Brain microvascular endothelial cell (primary cell): ENCODE results near the gene AK8.

Source experiments
- DNase-seq: peaks from one replicate; pipeline ENCODE4 v3.0.0-alpha.2; 2020
- H3K27ac ChIP-seq: fragments of 250-450 bp; sonication (Bioruptor Pico); 2 replicates; pipeline ENCODE4 v1.5.1; 2020; ENCODE audit warnings: mild to moderate bottlenecking, moderate library complexity
- H3K27me3 ChIP-seq: fragments of 250-450 bp; sonication (Bioruptor Pico); replicated peaks from 2 replicates; pipeline ENCODE4 v1.5.1; 2020; ENCODE audit warnings: mild to moderate bottlenecking
- H3K36me3 ChIP-seq: fragments of 250-450 bp; sonication (Bioruptor Pico); replicated peaks from 2 replicates; pipeline ENCODE4 v1.5.1; 2020; ENCODE audit warnings: mild to moderate bottlenecking
- H3K4me3 ChIP-seq: 2 replicates; pipeline ENCODE4 v1.5.1; 2011; ENCODE audit warnings: low read depth, mild to moderate bottlenecking, control low read depth, low read length, moderate library complexity
- in situ Hi-C: cut with HindIII; loops from 2 replicates; pipeline ENCODE4 v1.10.0; 2017; ENCODE audit warnings: low sequenced_read_pairs, low pct_ligation_motif_present
- TF ChIP-seq, protein P1 (sequence below): IDR thresholded peaks from 2 replicates; pipeline ENCODE4 v1.5.1; 2011; ENCODE audit warnings: low read depth, mild to moderate bottlenecking, moderate library complexity, low read length, control low read depth, inconsistent platforms; ENCODE audit errors: missing control alignments

AK8 gene

GRCh38 chr9:132894862-132895835 lies 17.1 kb upstream of the AK8 start:
- H3K27me3 ChIP-seq = no peaks in the 10 kb centered on the region
- TF ChIP-seq, protein P1, sequence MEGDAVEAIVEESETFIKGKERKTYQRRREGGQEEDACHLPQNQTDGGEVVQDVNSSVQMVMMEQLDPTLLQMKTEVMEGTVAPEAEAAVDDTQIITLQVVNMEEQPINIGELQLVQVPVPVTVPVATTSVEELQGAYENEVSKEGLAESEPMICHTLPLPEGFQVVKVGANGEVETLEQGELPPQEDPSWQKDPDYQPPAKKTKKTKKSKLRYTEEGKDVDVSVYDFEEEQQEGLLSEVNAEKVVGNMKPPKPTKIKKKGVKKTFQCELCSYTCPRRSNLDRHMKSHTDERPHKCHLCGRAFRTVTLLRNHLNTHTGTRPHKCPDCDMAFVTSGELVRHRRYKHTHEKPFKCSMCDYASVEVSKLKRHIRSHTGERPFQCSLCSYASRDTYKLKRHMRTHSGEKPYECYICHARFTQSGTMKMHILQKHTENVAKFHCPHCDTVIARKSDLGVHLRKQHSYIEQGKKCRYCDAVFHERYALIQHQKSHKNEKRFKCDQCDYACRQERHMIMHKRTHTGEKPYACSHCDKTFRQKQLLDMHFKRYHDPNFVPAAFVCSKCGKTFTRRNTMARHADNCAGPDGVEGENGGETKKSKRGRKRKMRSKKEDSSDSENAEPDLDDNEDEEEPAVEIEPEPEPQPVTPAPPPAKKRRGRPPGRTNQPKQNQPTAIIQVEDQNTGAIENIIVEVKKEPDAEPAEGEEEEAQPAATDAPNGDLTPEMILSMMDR = no peak
- no peak overlapping the region for H3K4me3 ChIP-seq
- DNase-seq = no peak
- in situ Hi-C loops = no loop called here
- peaks cover 36% of the 10 kb centered on the region for H3K36me3 ChIP-seq
- H3K27ac ChIP-seq = no peak overlapping the region

GRCh38 chr9:132894346-132894745 lies 16.3 kb upstream of the AK8 start:
- Histone ChIP-seq H3K27me3 (no peaks in the 10 kb centered on the region), H3K27ac (no peak overlapping the region), H3K36me3 (peaks cover 28% of the 10 kb centered on the region), H3K4me3 (no peak overlapping the region)
- no peak for DNase-seq
- TF ChIP-seq, protein P1 = no peak
- in situ Hi-C loops = no loop called here

DNA sequence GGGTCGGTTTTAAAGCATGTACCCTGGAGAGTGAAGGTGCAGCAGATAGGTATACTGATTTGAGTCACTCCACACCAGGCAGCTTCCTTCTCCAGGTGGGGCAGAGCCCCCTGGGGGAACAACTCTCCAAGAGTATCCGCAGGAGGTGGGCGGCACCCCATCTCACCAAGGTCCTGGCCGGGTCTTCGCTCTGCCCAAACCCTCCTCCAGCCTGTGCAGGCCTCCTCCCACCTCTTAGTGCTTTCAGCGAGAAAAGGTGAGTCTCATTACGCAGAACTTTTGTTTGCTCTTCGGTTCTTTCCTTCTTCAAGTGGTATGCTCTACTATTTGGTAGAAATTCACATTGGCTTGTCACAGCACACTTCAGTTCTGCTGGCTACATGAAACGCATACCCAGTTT lies 14.3 kb upstream of the AK8 start:
- in situ Hi-C loops = no loop called here
- TF ChIP-seq, protein P1 = no peak
- peaks cover 19% of the 10 kb centered on the region for H3K36me3 ChIP-seq
- H3K27ac ChIP-seq = no peak overlapping the region
- DNase-seq = no peak
- H3K27me3 ChIP-seq = no peaks in the 10 kb centered on the region
- H3K4me3 ChIP-seq = no peak overlapping the region

DNA sequence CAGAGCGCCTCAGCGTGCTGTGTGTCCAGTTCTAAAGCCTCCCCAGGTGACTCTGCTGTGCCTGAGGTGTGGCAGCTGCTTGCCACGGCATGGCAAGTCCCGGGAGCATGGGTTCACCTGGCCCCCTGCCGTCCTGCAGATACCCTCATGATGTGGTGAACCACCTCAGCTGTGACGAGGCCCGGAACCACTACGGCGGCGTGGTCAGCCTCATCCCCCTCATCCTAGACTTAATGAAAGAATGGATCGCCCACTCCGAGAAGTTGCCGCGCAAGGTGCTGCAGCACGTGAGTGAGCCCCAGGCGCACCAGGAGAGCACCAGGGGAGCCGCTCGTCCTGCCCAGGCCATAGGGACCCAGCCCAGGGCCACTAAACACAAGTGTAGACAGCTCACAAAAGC lies 10.1 kb upstream of the AK8 start:
- in situ Hi-C loops = no loop called here
- TF ChIP-seq, protein P1 = no peak
- H3K27ac ChIP-seq = no peak overlapping the region
- H3K27me3 ChIP-seq = no peaks in the 10 kb centered on the region
- H3K4me3 ChIP-seq = no peak overlapping the region
- no peak for DNase-seq
- H3K36me3 ChIP-seq = no peaks in the 10 kb centered on the region

DNA sequence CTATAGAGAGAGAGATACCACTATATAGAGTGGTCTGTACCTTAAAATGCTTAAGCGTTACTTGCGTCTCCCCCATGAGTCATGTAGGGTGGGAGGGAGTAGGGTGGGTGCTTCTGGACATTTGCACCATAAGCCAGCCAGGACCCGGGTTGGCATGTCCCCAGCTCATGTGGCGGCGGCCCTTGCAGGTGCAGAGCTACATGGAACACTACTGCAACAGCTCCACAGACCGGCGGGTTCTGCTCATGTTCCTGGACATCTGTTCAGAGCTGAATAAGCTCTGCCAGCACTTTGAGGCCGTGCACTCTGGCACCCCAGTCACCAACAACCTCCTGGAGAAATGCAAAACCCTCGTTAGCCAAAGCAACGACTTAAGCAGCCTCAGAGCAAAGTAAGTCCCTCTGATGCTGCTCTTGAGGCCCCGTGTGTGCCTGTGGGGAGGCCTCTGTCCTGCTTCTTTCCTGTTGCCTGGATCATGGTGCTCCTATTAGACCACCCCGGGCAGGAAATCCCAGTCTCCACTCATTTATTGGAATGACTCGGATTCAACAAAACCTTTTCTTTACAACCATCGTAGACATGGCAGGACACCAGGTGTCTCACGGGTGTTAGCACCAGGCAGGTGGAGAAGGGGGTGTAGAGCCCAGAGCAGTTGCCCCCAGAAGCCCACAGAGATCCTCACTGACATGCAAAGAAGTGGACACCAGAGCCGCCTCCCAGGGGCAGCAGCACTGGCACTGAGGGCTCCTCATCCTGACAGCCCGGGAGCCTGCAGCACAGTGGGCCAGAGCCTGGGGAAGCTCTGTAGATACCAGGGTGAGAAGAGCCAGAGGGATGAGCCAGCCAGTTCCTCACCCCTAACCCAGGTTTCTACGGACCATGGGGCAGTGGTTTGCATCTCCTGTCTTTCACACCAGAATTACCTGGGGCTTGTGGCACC lies 9.4 kb upstream of the AK8 start:
- TF ChIP-seq, protein P1 = no peak
- Histone ChIP-seq H3K27ac (no peak overlapping the region), H3K4me3 (no peak overlapping the region), H3K27me3 (no peaks in the 10 kb centered on the region), H3K36me3 (no peaks in the 10 kb centered on the region)
- in situ Hi-C loops = no loop called here
- DNase-seq = no peak
